SU-DHL-6 (cell line): ENCODE results near the gene ST8SIA5.

Experiments used
- CTCF ChIP-seq: fragments of 200-600 bp; sonication (generic); IDR thresholded peaks from one replicate; pipeline ENCODE4 v1.5.1; 2017; ENCODE audit warnings: antibody characterized with exemption, mild to moderate bottlenecking, low read length, moderate library complexity; ENCODE audit not compliant: insufficient read depth, poor library complexity, severe bottlenecking
- EZH2phosphoT487 ChIP-seq: fragments of 200-600 bp; sonication (generic), shearing (Covaris generic); conservative IDR thresholded peaks from 2 replicates; pipeline ENCODE4 v1.6.1; 2018; ENCODE audit warnings: mild to moderate bottlenecking, antibody characterized with exemption, low read length, moderate library complexity, mixed read lengths

GRCh38 chr18:46704189-46704588 is 52.7 kb downstream of the ST8SIA5 start:
- no peak for TF ChIP-seq CTCF
- no peak for TF ChIP-seq EZH2phosphoT487
